HepG2 (cell line): Measurements from ENCODE around the gene UBAC2. TPM values are rescaled to one million over a fixed set of nuclear protein-coding genes. Genes with fewer than 3 reads are reported as not detected.

ENCODE experiments used
- ATAC-seq: fragments of 200-7000 bp; cut with Tn5 transposase; 3 replicates; pipeline ENCODE4 v1.9.1; 2020; ENCODE audit warnings: mild to moderate bottlenecking, moderate library complexity
- BruUV-seq: library from RNA; stranded (reverse); fragments of 400-500 nt; replicated peaks from 2 replicates; lab custom pipeline; 2021; lab: Mats Ljungman, UMichigan
- CTCF ChIA-PET: fragments of 300-600 bp; formaldehyde crosslinking; extraction: SDS; loops from one replicate; lab custom pipeline; 2021; ENCODE audit warnings: low total read pairs, inconsistent platforms, low intra/inter-chr PET ratio; lab: Yijun Ruan, JAX
- POLR2A ChIA-PET: fragments of 350-600 bp; sonication (Branson Sonifier 250); formaldehyde crosslinking; loops from one replicate; lab custom pipeline; 2020; ENCODE audit warnings: antibody characterized with exemption, inconsistent platforms; lab: Yijun Ruan, JAX
- DNase-seq: peaks from one replicate; pipeline ENCODE4 v3.0.0-alpha.2; 2015; ENCODE audit warnings: low spot score
- FAIRE-seq: peaks from 3 replicates; lab custom pipeline; 2011; peaks lifted over from hg19 to GRCh38; lab: Jason Lieb, UNC
- H2AFZ ChIP-seq: one replicate; pipeline ENCODE4 v1.6.1; 2011; ENCODE audit warnings: low read length, inconsistent platforms
- H3K27ac ChIP-seq: fragments of 300-600 bp; 3 replicates; pipeline ENCODE4 v1.8.0; 2011; ENCODE audit warnings: mixed run types, mild to moderate bottlenecking, mixed read lengths, low read length, inconsistent platforms; ENCODE audit not compliant: insufficient read depth; ENCODE audit errors: extremely low read length
- H3K27me3 ChIP-seq, 2 experiments: fragments of 200-600 bp in 1 of 2; 2 replicates in 1 of 2; 3 replicates in 1 of 2; pipeline versions ENCODE4 v1.6.0 to v1.8.0; 2011; ENCODE audit warnings: low read length in 2 of 2, mild to moderate bottlenecking in 2 of 2, moderate library complexity in 2 of 2, inconsistent platforms in 1 of 2; ENCODE audit not compliant: insufficient read depth in 2 of 2, control insufficient read depth in 1 of 2
- H3K36me3 ChIP-seq, 2 experiments: fragments of 200-600 bp in 1 of 2; replicated peaks in 1 of 2; 2 replicates in 1 of 2; 3 replicates in 1 of 2; pipeline versions ENCODE4 v1.5.1 to v1.8.0; 2011; ENCODE audit warnings: low read length in 2 of 2, inconsistent platforms in 1 of 2; ENCODE audit not compliant: insufficient read depth in 2 of 2, control insufficient read depth in 1 of 2
- H3K4me1 ChIP-seq: 2 replicates; pipeline ENCODE4 v1.5.1; 2012; ENCODE audit warnings: low read length, inconsistent platforms; ENCODE audit not compliant: insufficient read depth
- H3K4me2 ChIP-seq: 2 replicates; pipeline ENCODE4 v1.6.0; 2011; ENCODE audit warnings: low read depth, low read length, inconsistent platforms
- H3K4me3 ChIP-seq, 3 experiments: fragments of 200-600 bp in 1 of 3; sonication (generic), shearing (Covaris generic) in 1 of 3; replicated peaks in 1 of 3; 2 replicates each; pipeline ENCODE4 v1.5.1; 2011 to 2016; ENCODE audit warnings: low read length in 3 of 3, inconsistent platforms in 2 of 3, low read depth in 2 of 3, mild to moderate bottlenecking in 2 of 3, control low read depth in 1 of 3, mixed read lengths in 1 of 3; ENCODE audit not compliant: insufficient read depth in 1 of 3
- H3K79me2 ChIP-seq: one replicate; pipeline ENCODE4 v1.6.1; 2011; ENCODE audit warnings: low read length, inconsistent platforms; ENCODE audit not compliant: insufficient read depth
- H3K9ac ChIP-seq: 2 replicates; pipeline ENCODE4 v1.6.0; 2011; ENCODE audit warnings: mild to moderate bottlenecking, low read depth, low read length, inconsistent platforms; ENCODE audit not compliant: insufficient read depth
- H3K9me3 ChIP-seq: 2 replicates; pipeline ENCODE4 v1.5.1; 2012; ENCODE audit warnings: mild to moderate bottlenecking, low read length
- H4K20me1 ChIP-seq: 2 replicates; pipeline ENCODE4 v1.6.0; 2011; ENCODE audit warnings: inconsistent platforms, mild to moderate bottlenecking, low read length, moderate library complexity; ENCODE audit not compliant: insufficient read depth
- NAIF1 ChIP-seq: sonication (generic); formaldehyde crosslinking; IDR thresholded peaks from 2 replicates; pipeline ENCODE4 v1.5.0; 2020; ENCODE audit warnings: mild to moderate bottlenecking, missing genetic modification reagents, borderline replicate concordance
- PAF1 ChIP-seq: IDR thresholded peaks from 2 replicates; pipeline ENCODE4 v1.6.1; 2016; ENCODE audit warnings: missing genetic modification reagents, missing compliant biosample characterization
- RFX1 ChIP-seq: fragments of 450-650 bp; IDR thresholded peaks from 2 replicates; pipeline ENCODE4 v1.6.1; 2017
- RFX3 ChIP-seq: IDR thresholded peaks from 2 replicates; pipeline ENCODE4 v1.6.1; 2016; ENCODE audit warnings: missing biosample characterization, missing genetic modification reagents
- ZBTB7A ChIP-seq: sonication (generic); formaldehyde crosslinking; IDR thresholded peaks from 2 replicates; pipeline ENCODE4 v1.8.0; 2022; ENCODE audit warnings: mild to moderate bottlenecking, missing genetic modification reagents
- ZFP1 ChIP-seq: IDR thresholded peaks from 2 replicates; pipeline ENCODE4 v1.6.1; 2016
- ZNF234 ChIP-seq: sonication (generic); formaldehyde crosslinking; conservative IDR thresholded peaks from 2 replicates; pipeline ENCODE4 v1.5.1; 2020; ENCODE audit warnings: mild to moderate bottlenecking, missing genetic modification reagents
- ZSCAN31 ChIP-seq: sonication (generic); formaldehyde crosslinking; IDR thresholded peaks from 2 replicates; pipeline ENCODE4 v1.5.0; 2020; ENCODE audit warnings: low read depth, mild to moderate bottlenecking, missing genetic modification reagents
- WGBS: methylation state at CpG from one replicate; pipeline ENCODE4 v1.1.6; 2017; ENCODE audit warnings: low lambda C conversion rate; 5-methylcytosine and 5-hydroxymethylcytosine counted together
- in situ Hi-C: cut with HindIII; loops from 2 replicates; pipeline ENCODE4 v1.10.0; 2017; ENCODE audit warnings: low pct_unique_long_range_greater_than_20kb; ENCODE audit not compliant: extremely low pct_ligation_motif_present
- intact Hi-C: fragments of 100-400 bp; cut with micrococcal nuclease; formaldehyde crosslinking; loops from one replicate; pipeline ENCODE4 v1.10.0; 2022; ENCODE audit not compliant: unreplicated experiment
- polyA plus RNA-seq, 8 experiments: library from polyadenylated mRNA; depleted of rRNA in 3 of 8; stranded (reverse) in 7 of 8; unstranded in 1 of 8; fragments of >200 nt; fragmentation: Illumina TruSeq in 4 of 8; extraction: Trizol in 4 of 8; gene quantifications; 2 replicates each; pipeline versions ENCODE4 v1.2.1 to v1.2.3, GENCODE V29; 2011 to 2016; ENCODE audit warnings: low read depth in 4 of 8, missing spikeins in 1 of 8, mixed read lengths in 1 of 8; ENCODE audit not compliant: insufficient read depth in 1 of 8
- total RNA-seq, 5 experiments: library from RNA; depleted of rRNA; stranded (reverse); fragments of >200 nt; fragmentation: Illumina TruSeq; extraction: Trizol; gene quantifications; 2 replicates each; pipeline ENCODE4 v1.2.3, GENCODE V29; 2016; ENCODE audit warnings: low read depth in 1 of 5
- TF ChIP-seq, protein P1 (sequence below): sonication (generic); formaldehyde crosslinking; IDR thresholded peaks from 2 replicates; pipeline ENCODE4 v1.5.1; 2020; ENCODE audit warnings: missing genetic modification reagents, mild to moderate bottlenecking, borderline replicate concordance

UBAC2 gene
- total and polyA plus RNA-seq, 2 of the 13 experiments (the other 11 are each of a cell fraction or from before 2014, with no cell fraction given): 61.3 to 80.8 TPM

DNA sequence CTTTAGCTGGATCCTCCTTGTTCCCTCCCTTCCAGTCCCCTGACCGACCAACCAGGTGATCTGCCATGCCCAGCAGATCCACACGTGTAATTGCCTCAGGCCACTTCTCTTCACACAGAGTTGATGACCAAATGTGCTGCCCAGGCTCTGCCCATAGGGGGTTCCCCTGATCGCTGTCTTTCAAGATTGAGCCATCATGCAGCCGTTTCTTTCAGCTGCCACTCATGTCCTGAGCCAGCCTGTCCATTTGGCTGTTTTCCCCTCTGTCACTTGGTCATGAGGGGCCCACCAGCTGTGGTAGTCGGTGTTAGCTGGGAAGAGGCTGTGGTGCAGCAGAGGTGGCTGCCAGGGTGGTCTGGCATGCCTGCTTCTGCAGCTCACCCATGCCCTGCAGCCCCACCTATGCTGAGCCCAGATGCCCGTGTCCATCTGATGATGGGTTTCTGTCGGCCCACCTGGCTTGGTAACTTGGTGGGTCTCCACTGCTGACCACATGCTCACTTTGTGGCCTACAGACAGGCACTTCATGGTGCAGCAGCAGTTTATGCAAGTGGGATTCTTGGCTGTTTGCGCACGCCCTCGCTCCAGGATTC is 142.2 kb downstream of the UBAC2 start:
- no peak for FAIRE-seq
- no peak overlapping the region for H3K27ac ChIP-seq
- WGBS: 87% methylated on average over 7 of the region's 10 CpGs
- no peaks in the 10 kb centered on the region for H3K79me2 ChIP-seq
- no peak overlapping the region for H3K4me2 ChIP-seq
- H4K20me1 ChIP-seq: no peaks in the 10 kb centered on the region
- in situ Hi-C loops (no loop called here), intact Hi-C loops (no loop called here)
- BruUV-seq: no TSS peak
- ChIA-PET POLR2A (no interaction called here), CTCF (no interaction called here)
- H3K4me1 ChIP-seq: no peaks in the 10 kb centered on the region
- H2AFZ ChIP-seq: no peak overlapping the region
- no peak; the same call in 2 of the 3 replicates for ATAC-seq
- no peaks in the 10 kb centered on the region for H3K9me3 ChIP-seq
- no peaks in the 10 kb centered on the region for H3K27me3 ChIP-seq
- H3K36me3 ChIP-seq: peaks cover 8 to 65% of the 10 kb centered on the region in 2 experiments; a peak in 4 of 5 replicates
- no peak overlapping the region for H3K4me3 ChIP-seq
- H3K9ac ChIP-seq: no peak overlapping the region
- no peak for DNase-seq
- TF ChIP-seq RFX3 (CRISPR knock-in tag) (no peak), ZSCAN31 (CRISPR knock-in tag) (no peak), ZNF234 (no peak)

DNA sequence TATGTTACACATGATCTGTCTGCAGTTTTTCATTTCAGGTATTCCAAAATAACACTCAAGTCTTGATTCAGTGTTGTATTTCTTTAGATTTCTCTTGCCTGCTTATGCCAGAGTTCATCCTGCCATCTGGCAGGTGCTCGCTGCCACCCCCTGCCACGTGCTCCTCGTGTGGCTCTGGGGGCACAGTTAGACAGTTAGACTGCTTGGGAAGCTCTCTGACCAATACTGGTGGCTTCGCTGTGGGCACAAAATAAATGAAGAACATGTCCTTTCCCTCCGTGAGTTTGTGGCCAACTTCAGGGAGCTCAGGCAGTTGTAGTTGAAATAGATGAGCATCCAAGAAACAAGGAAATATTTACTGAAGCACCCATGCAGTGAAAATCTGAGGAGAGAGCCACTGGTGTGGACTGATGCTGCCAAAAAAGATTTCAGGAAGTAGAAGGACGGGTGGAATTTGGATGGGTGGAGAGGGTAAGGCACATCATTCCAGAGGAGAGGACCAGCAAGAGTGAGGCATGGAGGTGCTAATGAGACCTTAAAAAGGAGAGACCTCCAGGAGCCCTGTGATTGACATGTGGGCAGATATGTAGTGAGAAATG is 144.1 kb downstream of the UBAC2 start:
- Histone ChIP-seq H3K9me3 (no peaks in the 10 kb centered on the region), H3K4me1 (no peaks in the 10 kb centered on the region), H3K4me3 (no peak overlapping the region), H2AFZ (no peak overlapping the region), H3K79me2 (no peaks in the 10 kb centered on the region), H3K27ac (no peak overlapping the region), H3K9ac (no peak overlapping the region), H3K36me3 (peaks cover 5 to 73% of the 10 kb centered on the region in 2 experiments; a peak in 4 of 5 replicates), H3K4me2 (no peak overlapping the region), H4K20me1 (no peaks in the 10 kb centered on the region), H3K27me3 (no peaks in the 10 kb centered on the region; a peak in 1 of 5 replicates)
- ChIA-PET CTCF (no interaction called here), POLR2A (no interaction called here)
- FAIRE-seq: no peak
- ATAC-seq: no peak
- no TSS peak for BruUV-seq
- no peak for DNase-seq
- in situ Hi-C loops: no loop called here
- intact Hi-C loops: no loop called here
- TF ChIP-seq PAF1 (CRISPR knock-in tag) (no peak), ZFP1 (CRISPR knock-in tag) (no peak), ZBTB7A (CRISPR knock-in tag) (no peak), RFX1 (no peak), NAIF1 (CRISPR knock-in tag) (no peak)
- TF ChIP-seq, protein P1, sequence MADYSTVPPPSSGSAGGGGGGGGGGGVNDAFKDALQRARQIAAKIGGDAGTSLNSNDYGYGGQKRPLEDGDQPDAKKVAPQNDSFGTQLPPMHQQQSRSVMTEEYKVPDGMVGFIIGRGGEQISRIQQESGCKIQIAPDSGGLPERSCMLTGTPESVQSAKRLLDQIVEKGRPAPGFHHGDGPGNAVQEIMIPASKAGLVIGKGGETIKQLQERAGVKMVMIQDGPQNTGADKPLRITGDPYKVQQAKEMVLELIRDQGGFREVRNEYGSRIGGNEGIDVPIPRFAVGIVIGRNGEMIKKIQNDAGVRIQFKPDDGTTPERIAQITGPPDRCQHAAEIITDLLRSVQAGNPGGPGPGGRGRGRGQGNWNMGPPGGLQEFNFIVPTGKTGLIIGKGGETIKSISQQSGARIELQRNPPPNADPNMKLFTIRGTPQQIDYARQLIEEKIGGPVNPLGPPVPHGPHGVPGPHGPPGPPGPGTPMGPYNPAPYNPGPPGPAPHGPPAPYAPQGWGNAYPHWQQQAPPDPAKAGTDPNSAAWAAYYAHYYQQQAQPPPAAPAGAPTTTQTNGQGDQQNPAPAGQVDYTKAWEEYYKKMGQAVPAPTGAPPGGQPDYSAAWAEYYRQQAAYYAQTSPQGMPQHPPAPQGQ: no peak
- 98% methylated on average over 6 of the region's 6 CpGs for WGBS
